Activated CD4-positive, alpha-beta T cell treated with anti-CD3 and anti-CD28 coated beads, Interleukin-2, amount 50 U/mL, for 4 hours (primary cell): Measurements from ENCODE around the gene MAPK7.

Experiments
- DNase-seq, 2 experiments: peaks; one replicate each; pipeline ENCODE4 v3.0.0-alpha.2; 2020

The MAPK7 gene

GRCh38 chr17:19381741-19382444 is 3.6 kb downstream of the MAPK7 start:
- DNase-seq: no peak

- no peak for DNase-seq
These were observed 4.5 kb downstream of the MAPK7 start for GRCh38 chr17:19382531-19383444.

- no peak for DNase-seq
These were observed 5.6 kb downstream of the MAPK7 start for GRCh38 chr17:19383681-19384470.

GRCh38 chr17:19384723-19385391 is 6.6 kb downstream of the MAPK7 start:
- no peak for DNase-seq

GRCh38 chr17:19385521-19385983 is 7.3 kb downstream of the MAPK7 start:
- DNase-seq: no peak

- no peak for DNase-seq
These were observed 8.0 kb downstream of the MAPK7 start for GRCh38 chr17:19386051-19386929.

GRCh38 chr17:19386974-19387920 is 8.9 kb downstream of the MAPK7 start, which contains the start of gene MFAP4:
TSS of gene MFAP4 (minus strand) at chr17:19387190. CDS start at chr17:19387155, 35 bp downstream.
- DNase-seq: no peak

GRCh38 chr17:19387921-19388521 is 9.7 kb downstream of the MAPK7 start:
- no peak for DNase-seq

- DNase-seq: no peak
These were observed 10.8 kb downstream of the MAPK7 start for GRCh38 chr17:19388791-19389785.

- DNase-seq: no peak
These were observed 12.7 kb downstream of the MAPK7 start for GRCh38 chr17:19390951-19391350.

- no peak for DNase-seq
These were observed 13.1 kb downstream of the MAPK7 start for GRCh38 chr17:19391432-19391831.

GRCh38 chr17:19392303-19392702 is 14.0 kb downstream of the MAPK7 start:
- DNase-seq: no peak

GRCh38 chr17:19397556-19398041 is 19.3 kb downstream of the MAPK7 start:
- no peak for DNase-seq

- no peak for DNase-seq
These were observed 20.2 kb downstream of the MAPK7 start for GRCh38 chr17:19398301-19399181.

GRCh38 chr17:19399750-19400450 is 21.6 kb downstream of the MAPK7 start:
- DNase-seq: no peak

GRCh38 chr17:19401321-19402010 is 23.2 kb downstream of the MAPK7 start:
- DNase-seq: no peak
